Neural progenitor cell (in vitro differentiated cells): ENCODE measurements around the gene GPC4. TPM values are rescaled to one million over a fixed set of nuclear protein-coding genes. Genes with fewer than 3 reads are reported as not detected.

Experiments used
- DNase-seq: peaks from one replicate; pipeline ENCODE4 v3.0.0-alpha.2; 2016; ENCODE audit warnings: low spot score
- H2AFZ ChIP-seq: fragments of 200-600 bp; sonication (generic); replicated peaks from 2 replicates; pipeline ENCODE4 v1.6.1; 2016; ENCODE audit warnings: antibody characterized with exemption
- H3F3A ChIP-seq: fragments of 200-600 bp; sonication (generic); 2 replicates; pipeline ENCODE4 v1.6.1; 2016; ENCODE audit warnings: antibody characterized with exemption, low read depth
- H3K27ac ChIP-seq: fragments of 200-600 bp; sonication (generic); 2 replicates; pipeline ENCODE4 v1.5.1; 2016; ENCODE audit warnings: mild to moderate bottlenecking
- H3K27me3 ChIP-seq: fragments of 200-600 bp; sonication (generic); 2 replicates; pipeline ENCODE4 v1.6.1; 2016; ENCODE audit warnings: mild to moderate bottlenecking, moderate library complexity
- H3K36me3 ChIP-seq: fragments of 200-600 bp; sonication (generic); 2 replicates; pipeline ENCODE4 v1.5.1; 2016
- H3K4me1 ChIP-seq: fragments of 200-600 bp; sonication (generic); 2 replicates; pipeline ENCODE4 v1.6.1; 2016; ENCODE audit warnings: mixed run types
- H3K4me2 ChIP-seq: fragments of 200-600 bp; sonication (generic); 2 replicates; pipeline ENCODE4 v1.6.1; 2016
- H3K4me3 ChIP-seq: fragments of 200-600 bp; sonication (generic); 2 replicates; pipeline ENCODE4 v1.5.1; 2016
- H3K79me2 ChIP-seq: fragments of 200-600 bp; sonication (generic); 2 replicates; pipeline ENCODE4 v1.6.1; 2016; ENCODE audit warnings: low read depth
- H3K9ac ChIP-seq: fragments of 200-600 bp; sonication (generic); 2 replicates; pipeline ENCODE4 v1.6.1; 2016
- H3K9me3 ChIP-seq: fragments of 200-600 bp; sonication (generic); 2 replicates; pipeline ENCODE4 v1.5.1; 2016; ENCODE audit warnings: low read depth
- H4K20me1 ChIP-seq: fragments of 200-600 bp; sonication (generic); 2 replicates; pipeline ENCODE4 v1.6.1; 2016; ENCODE audit warnings: low read depth
- H3K27ac Mint-ChIP-seq: 3 replicates; pipeline ENCODE4 v1.8.0; 2021; ENCODE audit warnings: mixed read lengths
- H3K27me3 Mint-ChIP-seq: 2 replicates; pipeline ENCODE4 v1.8.0; 2022; ENCODE audit warnings: low read depth, mild to moderate bottlenecking, inconsistent platforms, moderate library complexity, mixed read lengths; ENCODE audit not compliant: insufficient read depth
- H3K36me3 Mint-ChIP-seq: 3 replicates; pipeline ENCODE4 v1.8.0; 2021; ENCODE audit warnings: mixed read lengths
- H3K4me1 Mint-ChIP-seq: 3 replicates; pipeline ENCODE4 v1.8.0; 2021; ENCODE audit warnings: mixed read lengths
- H3K4me3 Mint-ChIP-seq: 3 replicates; pipeline ENCODE4 v1.8.0; 2021; ENCODE audit warnings: mild to moderate bottlenecking, moderate library complexity, mixed read lengths
- H3K9me3 Mint-ChIP-seq: 3 replicates; pipeline ENCODE4 v1.8.0; 2020; ENCODE audit warnings: mixed read lengths
- CTCF ChIP-seq: fragments of 200-600 bp; sonication (generic); IDR thresholded peaks from 2 replicates; pipeline ENCODE4 v1.5.1; 2017; ENCODE audit warnings: antibody characterized with exemption, mild to moderate bottlenecking
- EZH2 ChIP-seq: fragments of 200-600 bp; sonication (generic); IDR thresholded peaks from 2 replicates; pipeline ENCODE4 v1.6.1; 2017; ENCODE audit warnings: antibody characterized with exemption, mild to moderate bottlenecking, moderate library complexity
- EZH2phosphoT487 ChIP-seq: fragments of 200-600 bp; sonication (generic); IDR thresholded peaks from 2 replicates; pipeline ENCODE4 v1.6.1; 2017; ENCODE audit warnings: antibody characterized with exemption
- total RNA-seq: library from RNA; depleted of rRNA; stranded (reverse); fragments of >200 nt; gene quantifications from 2 replicates; pipeline ENCODE4 v1.2.3, GENCODE V29; 2015; ENCODE audit warnings: low replicate concordance

GPC4 gene
- total RNA-seq, 1 donor from 2014 or later: 23.6 TPM

DNA sequence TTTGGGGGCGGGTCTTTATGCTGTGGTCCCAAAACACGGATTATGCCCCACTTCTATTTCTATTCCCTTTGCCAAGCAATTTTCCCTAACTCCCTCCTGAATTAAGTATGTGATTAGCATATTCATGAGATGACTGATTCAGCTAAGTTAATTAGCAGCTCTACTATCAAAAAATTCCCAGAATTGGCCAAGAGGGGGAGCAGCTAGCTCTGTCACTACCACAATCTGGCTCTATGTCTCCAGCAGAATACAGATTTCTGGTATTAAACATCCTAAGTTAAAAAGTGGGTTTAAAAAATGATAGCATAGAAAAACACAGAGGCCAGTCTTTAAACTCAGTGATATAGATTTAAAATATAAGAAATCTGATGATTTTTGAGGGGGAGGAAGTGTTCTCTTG is 80.3 kb downstream of the GPC4 start:
- H3K27ac Mint-ChIP-seq: no peak overlapping the region
- H3K27me3 ChIP-seq: no peaks in the 10 kb centered on the region
- no peaks in the 10 kb centered on the region for H3K9me3 ChIP-seq
- peak; percentile 52 for DNase-seq
- H3K9ac ChIP-seq: no peak overlapping the region
- no peaks in the 10 kb centered on the region for H3K27me3 Mint-ChIP-seq
- H3K4me3 Mint-ChIP-seq: no peak overlapping the region
- peaks cover 14% of the 10 kb centered on the region for H3K36me3 Mint-ChIP-seq
- no peak overlapping the region for H3K27ac ChIP-seq
- H3K4me3 ChIP-seq: no peak overlapping the region
- peaks cover 35% of the 10 kb centered on the region for H3K4me1 Mint-ChIP-seq
- peaks cover 7% of the 10 kb centered on the region for H3F3A ChIP-seq
- H3K79me2 ChIP-seq: peaks cover 46% of the 10 kb centered on the region
- H3K9me3 Mint-ChIP-seq: no peaks in the 10 kb centered on the region
- peaks cover 13% of the 10 kb centered on the region for H3K36me3 ChIP-seq
- no peak overlapping the region for H2AFZ ChIP-seq
- TF ChIP-seq CTCF (peak; percentile 62), EZH2 (no peak)
- peaks cover 9% of the 10 kb centered on the region for H3K4me1 ChIP-seq
- peaks cover 6% of the 10 kb centered on the region for H4K20me1 ChIP-seq
- no peak overlapping the region for H3K4me2 ChIP-seq

DNA sequence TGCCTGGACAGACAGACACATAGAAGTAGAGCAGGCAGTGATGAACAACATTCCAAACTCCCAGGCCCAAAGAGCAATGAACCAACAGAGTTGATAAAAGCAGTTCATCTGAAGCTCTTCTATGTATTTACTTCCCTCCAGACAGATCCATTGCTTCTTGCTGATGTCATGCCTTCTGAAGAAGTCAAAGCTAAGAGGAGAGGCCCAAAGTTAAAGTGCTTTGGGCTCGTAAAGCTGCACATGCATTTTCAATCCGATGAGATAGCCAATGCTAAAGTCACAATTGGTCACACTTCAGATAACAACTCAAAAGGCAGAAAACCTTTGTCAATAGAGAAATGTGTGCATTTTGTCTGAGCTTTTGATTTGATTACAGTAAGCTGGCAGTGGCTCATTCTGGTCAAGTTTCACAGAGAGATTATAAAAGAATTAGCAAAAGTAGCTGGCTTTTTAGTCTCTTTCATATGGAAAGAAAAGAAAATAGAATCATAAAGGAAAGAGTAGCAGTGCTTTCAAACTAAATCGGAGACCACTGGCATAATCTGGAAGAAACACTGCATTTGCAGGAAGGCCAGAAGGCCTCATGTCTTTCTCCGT is 82.0 kb downstream of the GPC4 start:
- Mint-ChIP-seq H3K4me1 (peaks cover 30% of the 10 kb centered on the region), H3K36me3 (peaks cover 7% of the 10 kb centered on the region), H3K9me3 (no peaks in the 10 kb centered on the region), H3K4me3 (no peak overlapping the region), H3K27me3 (no peaks in the 10 kb centered on the region), H3K27ac (peak overlapping the region; percentile 58)
- Histone ChIP-seq H3K36me3 (peaks cover 8% of the 10 kb centered on the region), H3K9ac (no peak overlapping the region), H3K9me3 (no peaks in the 10 kb centered on the region), H3K4me3 (no peak overlapping the region), H3K79me2 (peaks cover 45% of the 10 kb centered on the region), H3K4me1 (peaks cover 9% of the 10 kb centered on the region), H3F3A (peaks cover 7% of the 10 kb centered on the region), H3K27me3 (no peaks in the 10 kb centered on the region), H3K4me2 (no peak overlapping the region), H4K20me1 (peaks cover 6% of the 10 kb centered on the region), H2AFZ (no peak overlapping the region), H3K27ac (no peak overlapping the region)
- no peak for DNase-seq
- no peak for TF ChIP-seq EZH2phosphoT487
- no peak for TF ChIP-seq EZH2
- TF ChIP-seq CTCF: no peak

DNA sequence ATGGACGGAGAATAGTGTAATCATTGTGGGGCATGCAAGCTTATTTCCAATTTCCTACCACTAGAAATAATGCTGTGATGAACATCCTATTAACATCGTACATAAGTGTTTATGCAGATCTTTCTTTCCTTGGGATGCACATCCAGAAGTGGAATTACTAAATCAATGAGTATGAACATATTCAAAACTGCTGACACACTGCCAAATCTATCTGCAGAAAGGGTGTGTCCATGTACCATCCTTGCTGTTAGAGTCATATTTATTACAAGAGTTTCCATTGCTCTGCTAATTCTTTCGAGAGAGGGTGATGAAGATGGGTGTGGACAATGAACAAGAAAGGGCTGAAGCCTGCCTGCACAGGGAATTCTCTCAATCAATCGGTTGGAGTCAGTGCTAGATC is 82.6 kb downstream of the GPC4 start:
- H3K9ac ChIP-seq: no peak overlapping the region
- H3K79me2 ChIP-seq: peaks cover 45% of the 10 kb centered on the region
- no peak overlapping the region for H2AFZ ChIP-seq
- no peak overlapping the region for H3K4me3 ChIP-seq
- Mint-ChIP-seq H3K4me1 (peaks cover 30% of the 10 kb centered on the region), H3K27ac (peak overlapping the region; percentile 58), H3K27me3 (no peaks in the 10 kb centered on the region), H3K9me3 (no peaks in the 10 kb centered on the region), H3K36me3 (peaks cover 4% of the 10 kb centered on the region), H3K4me3 (no peak overlapping the region)
- H4K20me1 ChIP-seq: peaks cover 6% of the 10 kb centered on the region
- H3F3A ChIP-seq: peaks cover 7% of the 10 kb centered on the region
- TF ChIP-seq EZH2phosphoT487: no peak
- H3K4me2 ChIP-seq: no peak overlapping the region
- H3K4me1 ChIP-seq: peaks cover 9% of the 10 kb centered on the region
- H3K27ac ChIP-seq: no peak overlapping the region
- no peaks in the 10 kb centered on the region for H3K9me3 ChIP-seq
- peaks cover 4% of the 10 kb centered on the region for H3K36me3 ChIP-seq
- no peaks in the 10 kb centered on the region for H3K27me3 ChIP-seq
- DNase-seq: no peak

DNA sequence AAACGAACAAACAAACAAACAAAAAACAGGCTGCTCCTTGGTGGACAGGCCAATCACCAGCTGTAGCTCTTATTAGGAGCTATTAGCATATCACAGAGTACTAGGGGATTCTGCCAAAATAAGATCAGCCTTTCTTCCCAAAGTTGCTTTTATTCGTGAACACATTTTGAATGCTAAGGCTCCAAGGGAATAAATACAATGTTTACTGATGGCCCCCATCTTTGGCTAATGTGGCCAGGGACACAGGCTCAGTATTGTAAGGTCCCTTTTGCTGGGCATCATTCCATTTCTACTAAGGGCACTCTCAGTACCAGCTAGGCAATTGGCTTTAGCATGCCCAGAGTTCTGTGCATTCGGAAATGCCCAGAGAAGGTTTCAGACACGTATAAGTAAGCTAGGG is 84.3 kb downstream of the GPC4 start:
- H3K79me2 ChIP-seq: peaks cover 59% of the 10 kb centered on the region
- H3K4me3 Mint-ChIP-seq: no peak overlapping the region
- H3K36me3 ChIP-seq: no peaks in the 10 kb centered on the region
- H3K27ac ChIP-seq: no peak overlapping the region
- H3K27me3 ChIP-seq: no peaks in the 10 kb centered on the region
- H3K27me3 Mint-ChIP-seq: no peaks in the 10 kb centered on the region
- H3K36me3 Mint-ChIP-seq: peaks cover 4% of the 10 kb centered on the region
- DNase-seq: no peak
- H3K27ac Mint-ChIP-seq: no peak overlapping the region
- H3K9me3 Mint-ChIP-seq: no peaks in the 10 kb centered on the region
- peaks cover 9% of the 10 kb centered on the region for H3K4me1 ChIP-seq
- peaks cover 33% of the 10 kb centered on the region for H3K4me1 Mint-ChIP-seq
- no peak overlapping the region for H3K4me3 ChIP-seq
- H3F3A ChIP-seq: peaks cover 7% of the 10 kb centered on the region
- no peak overlapping the region for H2AFZ ChIP-seq
- TF ChIP-seq EZH2phosphoT487 (no peak), EZH2 (no peak), CTCF (no peak)
- H4K20me1 ChIP-seq: peaks cover 6% of the 10 kb centered on the region
- no peak overlapping the region for H3K9ac ChIP-seq
- H3K4me2 ChIP-seq: no peak overlapping the region
- no peaks in the 10 kb centered on the region for H3K9me3 ChIP-seq
